HEK293 (cell line): ENCODE measurements around the gene SLX4.

Source experiments
- CTCF ChIA-PET: fragments of 350-600 bp; formaldehyde crosslinking; extraction: SDS; loops from one replicate; lab custom pipeline; 2021; ENCODE audit warnings: antibody characterized with exemption; lab: Yijun Ruan, JAX
- POLR2A ChIA-PET: fragments of 300-600 bp; formaldehyde crosslinking; extraction: SDS; loops from one replicate; lab custom pipeline; 2020; ENCODE audit warnings: antibody characterized with exemption, inconsistent platforms; lab: Yijun Ruan, JAX
- H3K27ac ChIP-seq: fragments of 200-500 bp; sonication (Bioruptor generic); 2 replicates; pipeline ENCODE4 v1.5.1; 2014; ENCODE audit warnings: low read depth, low read length, control low read depth, inconsistent platforms; ENCODE audit errors: extremely low read depth
- H3K36me3 ChIP-seq, 2 experiments: fragments of 200-500 bp in 1 of 2; sonication (Bioruptor generic) in 1 of 2; 1 replicate in 1 of 2; 2 replicates in 1 of 2; pipeline ENCODE4 v1.5.1; 2014 to 2017; ENCODE audit warnings: inconsistent platforms in 2 of 2, low read length in 2 of 2; ENCODE audit not compliant: control insufficient read depth in 2 of 2, insufficient read depth in 1 of 2
- H3K4me1 ChIP-seq: fragments of 200-500 bp; sonication (Bioruptor generic); 2 replicates; pipeline ENCODE4 v1.5.1; 2014; ENCODE audit warnings: mild to moderate bottlenecking, low read length, inconsistent platforms; ENCODE audit not compliant: control insufficient read depth, insufficient read depth
- H3K4me3 ChIP-seq: 2 replicates; pipeline ENCODE4 v1.5.1; 2011; ENCODE audit warnings: low read depth, mild to moderate bottlenecking, control low read depth, low read length, moderate library complexity
- H3K9me3 ChIP-seq: fragments of 200-500 bp; sonication (Bioruptor generic); 2 replicates; pipeline ENCODE4 v1.5.1; 2014; ENCODE audit warnings: low read depth, low read length, inconsistent platforms; ENCODE audit not compliant: control insufficient read depth, insufficient read depth
- BCL11A ChIP-seq: fragments of 450-650 bp; formaldehyde crosslinking; IDR thresholded peaks from 2 replicates; pipeline ENCODE4 v1.5.1; 2016; ENCODE audit warnings: low read depth, missing biosample characterization, missing genetic modification characterization
- EGR2 ChIP-seq: fragments of 450-650 bp; formaldehyde crosslinking; IDR thresholded peaks from 2 replicates; pipeline ENCODE4 v1.5.1; 2016; ENCODE audit warnings: low read depth, missing biosample characterization, missing genetic modification characterization
- GLIS1 ChIP-seq: fragments of 450-650 bp; formaldehyde crosslinking; IDR thresholded peaks from 2 replicates; pipeline ENCODE4 v1.5.1; 2016; ENCODE audit warnings: missing biosample characterization, missing genetic modification characterization
- KLF1 ChIP-seq: fragments of 450-650 bp; formaldehyde crosslinking; IDR thresholded peaks from 2 replicates; pipeline ENCODE4 v1.5.1; 2016; ENCODE audit warnings: missing biosample characterization, missing genetic modification characterization
- MZF1 ChIP-seq: fragments of 450-650 bp; formaldehyde crosslinking; IDR thresholded peaks from 2 replicates; pipeline ENCODE4 v1.5.1; 2017; ENCODE audit warnings: missing biosample characterization, missing genetic modification characterization, borderline replicate concordance
- RBAK ChIP-seq: fragments of 450-650 bp; formaldehyde crosslinking; IDR thresholded peaks from 2 replicates; pipeline ENCODE4 v1.5.1; 2016; ENCODE audit warnings: missing biosample characterization, missing genetic modification characterization
- SCRT1 ChIP-seq: fragments of 450-650 bp; formaldehyde crosslinking; IDR thresholded peaks from 2 replicates; pipeline ENCODE4 v1.5.1; 2016; ENCODE audit warnings: missing biosample characterization, missing genetic modification characterization, borderline replicate concordance
- SP2 ChIP-seq: fragments of 450-650 bp; formaldehyde crosslinking; IDR thresholded peaks from 2 replicates; pipeline ENCODE4 v1.5.1; 2016; ENCODE audit warnings: missing biosample characterization, missing genetic modification characterization
- ZBTB1 ChIP-seq: fragments of 450-650 bp; formaldehyde crosslinking; IDR thresholded peaks from 2 replicates; pipeline ENCODE4 v1.5.1; 2016; ENCODE audit warnings: missing biosample characterization, missing genetic modification characterization
- ZBTB49 ChIP-seq: fragments of 450-650 bp; formaldehyde crosslinking; IDR thresholded peaks from 2 replicates; pipeline ENCODE4 v1.5.1; 2016; ENCODE audit warnings: missing biosample characterization, missing genetic modification characterization, low read depth
- ZFHX2 ChIP-seq: fragments of 450-650 bp; formaldehyde crosslinking; conservative IDR thresholded peaks from 2 replicates; pipeline ENCODE4 v1.5.1; 2016; ENCODE audit warnings: missing biosample characterization, missing genetic modification characterization
- ZNF138 ChIP-seq: fragments of 450-650 bp; formaldehyde crosslinking; IDR thresholded peaks from 2 replicates; pipeline ENCODE4 v1.5.1; 2016; ENCODE audit warnings: missing biosample characterization, missing genetic modification characterization, borderline replicate concordance
- ZNF157 ChIP-seq: fragments of 450-650 bp; formaldehyde crosslinking; IDR thresholded peaks from 2 replicates; pipeline ENCODE4 v1.5.1; 2016; ENCODE audit warnings: missing biosample characterization, missing genetic modification characterization
- ZNF16 ChIP-seq: fragments of 450-650 bp; formaldehyde crosslinking; IDR thresholded peaks from 2 replicates; pipeline ENCODE4 v1.5.1; 2016; ENCODE audit warnings: low read depth, missing biosample characterization, missing genetic modification characterization
- ZNF174 ChIP-seq: fragments of 450-650 bp; formaldehyde crosslinking; IDR thresholded peaks from 2 replicates; pipeline ENCODE4 v1.5.0; 2017; ENCODE audit warnings: missing biosample characterization, mild to moderate bottlenecking, missing genetic modification characterization
- ZNF184 ChIP-seq: fragments of 450-650 bp; IDR thresholded peaks from 2 replicates; pipeline ENCODE4 v1.5.1; 2018; ENCODE audit warnings: missing biosample characterization, mild to moderate bottlenecking, missing genetic modification characterization
- ZNF211 ChIP-seq: fragments of 450-650 bp; formaldehyde crosslinking; IDR thresholded peaks from 2 replicates; pipeline ENCODE4 v1.5.1; 2016; ENCODE audit warnings: low read depth, missing biosample characterization, missing genetic modification characterization
- ZNF223 ChIP-seq: fragments of 450-650 bp; formaldehyde crosslinking; IDR thresholded peaks from 2 replicates; pipeline ENCODE4 v1.5.1; 2016; ENCODE audit warnings: missing biosample characterization, missing genetic modification characterization
- ZNF404 ChIP-seq: fragments of 450-650 bp; formaldehyde crosslinking; IDR thresholded peaks from 2 replicates; pipeline ENCODE4 v1.5.1; 2017; ENCODE audit warnings: missing biosample characterization, missing genetic modification characterization
- ZNF449 ChIP-seq: fragments of 450-650 bp; formaldehyde crosslinking; IDR thresholded peaks from 2 replicates; pipeline ENCODE4 v1.5.1; 2017; ENCODE audit warnings: missing biosample characterization, mild to moderate bottlenecking, missing genetic modification characterization, moderate library complexity
- ZNF48 ChIP-seq: fragments of 450-650 bp; formaldehyde crosslinking; IDR thresholded peaks from 2 replicates; pipeline ENCODE4 v1.5.1; 2016; ENCODE audit warnings: missing biosample characterization, missing genetic modification characterization
- ZNF571 ChIP-seq: fragments of 450-650 bp; formaldehyde crosslinking; IDR thresholded peaks from 2 replicates; pipeline ENCODE4 v1.5.0; 2017; ENCODE audit warnings: missing biosample characterization, missing genetic modification characterization
- ZNF600 ChIP-seq: fragments of 450-650 bp; formaldehyde crosslinking; IDR thresholded peaks from 2 replicates; pipeline ENCODE4 v1.5.1; 2016; ENCODE audit warnings: missing biosample characterization, missing genetic modification characterization
- ZNF629 ChIP-seq: fragments of 450-650 bp; formaldehyde crosslinking; IDR thresholded peaks from 2 replicates; pipeline ENCODE4 v1.5.1; 2017; ENCODE audit warnings: missing biosample characterization, missing genetic modification characterization
- ZSCAN30 ChIP-seq: fragments of 450-650 bp; IDR thresholded peaks from 2 replicates; pipeline ENCODE4 v1.5.1; 2018; ENCODE audit warnings: missing biosample characterization, mild to moderate bottlenecking, missing genetic modification characterization, moderate library complexity

The SLX4 gene

GRCh38 chr16:3580251-3580651 is 31.2 kb downstream of the SLX4 start:
- Histone ChIP-seq H3K27ac (no peak overlapping the region), H3K9me3 (no peaks in the 10 kb centered on the region), H3K4me1 (no peaks in the 10 kb centered on the region), H3K4me3 (no peak overlapping the region), H3K36me3 (peaks cover 4 to 30% of the 10 kb centered on the region in 2 experiments; a peak in 2 of 3 replicates)
- ChIA-PET POLR2A (interaction anchor here (0.6 kb wide), 1 partner anchor 35 kb away, joined by 3 read pairs; no protein-coding TSS in a partner anchor), CTCF (no interaction called here)
- no peak for TF ChIP-seq BCL11A (tag by site-specific recombination)
- no peak for TF ChIP-seq ZNF629 (tag by site-specific recombination)
- TF ChIP-seq MZF1 (tag by site-specific recombination) = no peak
- TF ChIP-seq ZNF600 (tag by site-specific recombination) = peak; percentile 72
- TF ChIP-seq ZNF404 = no peak
- no peak for TF ChIP-seq ZNF571 (tag by site-specific recombination)
- no peak for TF ChIP-seq SCRT1 (tag by site-specific recombination)

GRCh38 chr16:3579776-3580175 is 31.6 kb downstream of the SLX4 start:
- POLR2A ChIA-PET = no interaction called here
- H3K27ac ChIP-seq = no peak overlapping the region
- H3K4me1 ChIP-seq = no peaks in the 10 kb centered on the region
- CTCF ChIA-PET = no interaction called here
- peaks cover 4 to 28% of the 10 kb centered on the region in 2 experiments; a peak in 2 of 3 replicates for H3K36me3 ChIP-seq
- no peaks in the 10 kb centered on the region for H3K9me3 ChIP-seq
- TF ChIP-seq ZBTB49 (tag by site-specific recombination) (no peak), ZNF223 (tag by site-specific recombination) (no peak), ZNF138 (tag by site-specific recombination) (no peak), ZNF157 (tag by site-specific recombination) (no peak), ZBTB1 (tag by site-specific recombination) (no peak)
- no peak overlapping the region for H3K4me3 ChIP-seq

GRCh38 chr16:3578610-3579551 is 32.5 kb downstream of the SLX4 start:
- Histone ChIP-seq H3K4me3 (no peak overlapping the region), H3K27ac (no peak overlapping the region), H3K9me3 (no peaks in the 10 kb centered on the region), H3K4me1 (no peaks in the 10 kb centered on the region), H3K36me3 (peaks cover 4 to 22% of the 10 kb centered on the region in 2 experiments; a peak in 2 of 3 replicates)
- POLR2A ChIA-PET = no interaction called here
- CTCF ChIA-PET = no interaction called here
- no peak for TF ChIP-seq GLIS1 (tag by site-specific recombination)
- TF ChIP-seq ZNF16 (tag by site-specific recombination) = peak; percentile 77
- TF ChIP-seq RBAK = no peak
- TF ChIP-seq ZNF174 (tag by site-specific recombination) = no peak
- no peak for TF ChIP-seq ZNF48
- no peak for TF ChIP-seq ZNF184 (tag by site-specific recombination)
- no peak for TF ChIP-seq ZSCAN30 (tag by site-specific recombination)
- no peak for TF ChIP-seq ZNF211 (tag by site-specific recombination)
- peak; percentile 78 for TF ChIP-seq KLF1
- 0 out of 2 replicates have a peak, but pooled peaks have one; percentile 26 for TF ChIP-seq ZNF449 (tag by site-specific recombination)
- peak; percentile 67 for TF ChIP-seq ZFHX2
- peak; percentile 9; the same call in 1 of the 2 replicates for TF ChIP-seq SP2
- TF ChIP-seq EGR2 (tag by site-specific recombination) = peak; percentile 65
